ENCODE data around the gene C12orf76. TPM values are rescaled to one million over a fixed set of nuclear protein-coding genes. Genes with fewer than 3 reads are reported as not detected.
A peak's percentile ranks its signal among the peaks of the same experiment; 100 is the strongest.

C12orf76 gene
- polyA plus RNA-seq, 1 experiment, result 11.4 TPM

- CTCF ChIA-PET, result no interaction called here
- Histone ChIP-seq H3K9me3 (ENCODE audit: control insufficient read depth, insufficient read depth, low read length) (no peaks in the 10 kb centered on the region), H3K4me3 (ENCODE audit: low read depth, low read length) (no peak overlapping the region), H3K27me3 (ENCODE audit: control insufficient read depth, insufficient read depth, low read length) (no peaks in the 10 kb centered on the region), H3K27ac (ENCODE audit: low read depth, low read length) (peak overlapping the region; percentile 100)
- TF ChIP-seq CTCF (IDR thresholded peaks at IDR 0.05; ENCODE audit: low read depth, low read length), result no peak
- peak; percentile 95 for DNase-seq (ENCODE audit: low read depth, low spot score)
- POLR2A ChIA-PET, result no interaction called here
Measured at GRCh38 chr12:110039085-110039807, 9.1 kb downstream of the C12orf76 start.

- CTCF ChIA-PET, result interaction anchor here (1.2 kb wide), 1 partner anchor 15 kb away, joined by 4 read pairs; no protein-coding TSS in a partner anchor
- no peak for TF ChIP-seq CTCF (IDR thresholded peaks at IDR 0.05; ENCODE audit: low read depth, low read length)
- POLR2A ChIA-PET, result interaction anchor here (0.6 to 1.0 kb wide), 2 partner anchors 14 to 392 kb away, joined by 4 to 8 read pairs; no protein-coding TSS in a partner anchor
- DNase-seq (ENCODE audit: low read depth, low spot score), result no peak
- no peaks in the 10 kb centered on the region for H3K27me3 ChIP-seq (ENCODE audit: control insufficient read depth, insufficient read depth, low read length)
- H3K4me3 ChIP-seq (ENCODE audit: low read depth, low read length), result no peak overlapping the region
- H3K9me3 ChIP-seq (ENCODE audit: control insufficient read depth, insufficient read depth, low read length), result no peaks in the 10 kb centered on the region
- H3K27ac ChIP-seq (ENCODE audit: low read depth, low read length), result peak overlapping the region; percentile 96
Measured at GRCh38 chr12:110038741-110039084, 9.6 kb downstream of the C12orf76 start.

GRCh38 chr12:110037315-110037714 is 11.0 kb downstream of the C12orf76 start:
- H3K27me3 ChIP-seq (ENCODE audit: control insufficient read depth, insufficient read depth, low read length), result no peaks in the 10 kb centered on the region
- H3K27ac ChIP-seq (ENCODE audit: low read depth, low read length), result peak overlapping the region; percentile 42
- H3K4me3 ChIP-seq (ENCODE audit: low read depth, low read length), result no peak overlapping the region
- TF ChIP-seq CTCF (IDR thresholded peaks at IDR 0.05; ENCODE audit: low read depth, low read length), result no peak
- no peaks in the 10 kb centered on the region for H3K9me3 ChIP-seq (ENCODE audit: control insufficient read depth, insufficient read depth, low read length)
- ChIA-PET CTCF (interaction anchor here (0.5 kb wide), 1 partner anchor 7 kb away, joined by 3 read pairs; no protein-coding TSS in a partner anchor), POLR2A (interaction anchor here (0.5 to 0.7 kb wide), 2 partner anchors 260 to 1680 kb away, joined by 3 to 4 read pairs; no protein-coding TSS in a partner anchor)
- no peak for DNase-seq (ENCODE audit: low read depth, low spot score)

- no peak for TF ChIP-seq CTCF (IDR thresholded peaks at IDR 0.05; ENCODE audit: low read depth, low read length)
- POLR2A ChIA-PET, result no interaction called here
- H3K9me3 ChIP-seq (ENCODE audit: control insufficient read depth, insufficient read depth, low read length), result no peaks in the 10 kb centered on the region
- H3K4me3 ChIP-seq (ENCODE audit: low read depth, low read length), result no peak overlapping the region
- CTCF ChIA-PET, result interaction anchor here (0.6 to 1.6 kb wide), 5 partner anchors 11 to 396 kb away, joined by 3 to 12 read pairs (median 4); no protein-coding TSS in a partner anchor
- DNase-seq (ENCODE audit: low read depth, low spot score), result no peak
- no peaks in the 10 kb centered on the region for H3K27me3 ChIP-seq (ENCODE audit: control insufficient read depth, insufficient read depth, low read length)
- H3K27ac ChIP-seq (ENCODE audit: low read depth, low read length), result no peak overlapping the region
Measured at GRCh38 chr12:110035534-110036104, 12.7 kb downstream of the C12orf76 start.

- Histone ChIP-seq H3K27ac (ENCODE audit: low read depth, low read length) (no peak overlapping the region), H3K4me3 (ENCODE audit: low read depth, low read length) (no peak overlapping the region), H3K9me3 (ENCODE audit: control insufficient read depth, insufficient read depth, low read length) (no peaks in the 10 kb centered on the region), H3K27me3 (ENCODE audit: control insufficient read depth, insufficient read depth, low read length) (no peaks in the 10 kb centered on the region)
- TF ChIP-seq CTCF (IDR thresholded peaks at IDR 0.05; ENCODE audit: low read depth, low read length), result no peak
- POLR2A ChIA-PET, result no interaction called here
- CTCF ChIA-PET, result no interaction called here
- no peak for DNase-seq (ENCODE audit: low read depth, low spot score)
Measured at GRCh38 chr12:110033888-110034287, 14.4 kb downstream of the C12orf76 start.
